Neuronal stem cell (in vitro differentiated cells): Measurements from ENCODE around the gene WHRN.
A peak's percentile ranks its signal among the peaks of the same experiment; 100 is the strongest.

Experiments used
- DNase-seq: peaks from one replicate; pipeline ENCODE4 v3.0.0-alpha.2; 2013; ENCODE audit warnings: low spot score
- H2AFZ ChIP-seq: one replicate; pipeline ENCODE4 v1.6.1; 2013; ENCODE audit warnings: mild to moderate bottlenecking, low read length, inconsistent platforms
- H2AK5ac ChIP-seq: 2 replicates; pipeline ENCODE4 v1.6.1; 2013; ENCODE audit warnings: low read depth, mild to moderate bottlenecking, inconsistent platforms, low read length, moderate library complexity, mixed read lengths
- H2BK120ac ChIP-seq: 2 replicates; pipeline ENCODE4 v1.6.1; 2013; ENCODE audit warnings: low read depth, mild to moderate bottlenecking, inconsistent platforms, low read length, moderate library complexity, mixed read lengths
- H2BK12ac ChIP-seq: one replicate; pipeline ENCODE4 v1.6.1; 2013; ENCODE audit warnings: low read length, inconsistent platforms
- H2BK15ac ChIP-seq: 2 replicates; pipeline ENCODE4 v1.6.1; 2013; ENCODE audit warnings: mild to moderate bottlenecking, low read length, inconsistent platforms, mixed read lengths
- H2BK5ac ChIP-seq: one replicate; pipeline ENCODE4 v1.6.1; 2013; ENCODE audit warnings: inconsistent platforms, mild to moderate bottlenecking, low read length, moderate library complexity
- H3K14ac ChIP-seq: one replicate; pipeline ENCODE4 v1.6.1; 2013; ENCODE audit warnings: low read length, inconsistent platforms
- H3K18ac ChIP-seq: 2 replicates; pipeline ENCODE4 v1.6.1; 2013; ENCODE audit warnings: low read length, inconsistent platforms
- H3K23ac ChIP-seq: 2 replicates; pipeline ENCODE4 v1.6.1; 2013; ENCODE audit warnings: low read depth, mild to moderate bottlenecking, mixed read lengths, low read length, inconsistent platforms; ENCODE audit not compliant: poor library complexity
- H3K27ac ChIP-seq: replicated peaks from 3 replicates; pipeline ENCODE4 v1.5.1; 2013; ENCODE audit warnings: low read length, inconsistent platforms
- H3K27me3 ChIP-seq, 3 experiments: 2 replicates each; pipeline ENCODE4 v1.6.1; 2013; ENCODE audit warnings: low read length in 3 of 3, mild to moderate bottlenecking in 2 of 3, inconsistent platforms in 1 of 3, low read depth in 1 of 3, mixed read lengths in 1 of 3, moderate library complexity in 1 of 3; ENCODE audit not compliant: control insufficient read depth in 3 of 3, insufficient read depth in 3 of 3
- H3K36me3 ChIP-seq, 2 donors: replicated peaks in 1 of 2; 2 replicates each; pipeline ENCODE4 v1.6.1; 2013; ENCODE audit warnings: low read length in 2 of 2; ENCODE audit not compliant: control insufficient read depth in 2 of 2, insufficient read depth in 2 of 2
- H3K4ac ChIP-seq: 2 replicates; pipeline ENCODE4 v1.6.1; 2013; ENCODE audit warnings: inconsistent platforms, mild to moderate bottlenecking, low read length, moderate library complexity
- H3K4me1 ChIP-seq, 2 donors: 1 replicate in 1 of 2; 2 replicates in 1 of 2; pipeline ENCODE4 v1.6.1; 2013; ENCODE audit warnings: low read length in 2 of 2, low read depth in 1 of 2; ENCODE audit not compliant: control insufficient read depth in 2 of 2, insufficient read depth in 1 of 2
- H3K4me2 ChIP-seq: one replicate; pipeline ENCODE4 v1.6.1; 2013; ENCODE audit warnings: mild to moderate bottlenecking, low read length, inconsistent platforms; ENCODE audit not compliant: insufficient read depth, poor library complexity, severe bottlenecking
- H3K4me3 ChIP-seq, 2 donors: 2 replicates each; pipeline ENCODE4 v1.5.1; 2013; ENCODE audit warnings: low read length in 2 of 2, mild to moderate bottlenecking in 2 of 2, inconsistent platforms in 1 of 2, moderate library complexity in 1 of 2
- H3K79me1 ChIP-seq: one replicate; pipeline ENCODE4 v1.6.1; 2013; ENCODE audit warnings: low read depth, mild to moderate bottlenecking, inconsistent platforms, low read length, moderate library complexity
- H3K9ac ChIP-seq: one replicate; pipeline ENCODE4 v1.6.1; 2013; ENCODE audit warnings: mild to moderate bottlenecking, low read depth, low read length, inconsistent platforms; ENCODE audit not compliant: poor library complexity
- H3K9me3 ChIP-seq, 2 donors: replicated peaks in 1 of 2; 2 replicates each; pipeline versions ENCODE3 to v1.6.1; 2013; ENCODE audit warnings: low read length in 2 of 2, mild to moderate bottlenecking in 2 of 2, inconsistent platforms in 1 of 2, low read depth in 1 of 2, mixed read lengths in 1 of 2, moderate library complexity in 1 of 2; ENCODE audit not compliant: control insufficient read depth in 2 of 2, insufficient read depth in 1 of 2
- H4K8ac ChIP-seq: one replicate; pipeline ENCODE4 v1.6.1; 2013; ENCODE audit warnings: low read depth, mild to moderate bottlenecking, inconsistent platforms, low read length, moderate library complexity
- H4K91ac ChIP-seq: one replicate; pipeline ENCODE4 v1.6.1; 2013; ENCODE audit warnings: low read length, low read depth, mild to moderate bottlenecking, inconsistent platforms; ENCODE audit not compliant: poor library complexity
- WGBS, 2 donors: extraction: QIAGEN DNeasy Blood & Tissue Kit; methylation state at CpG; one replicate each; pipeline ENCODE4 v1.1.7; 2013; ENCODE audit warnings: missing lambda C conversion rate in 2 of 2, mixed read lengths in 1 of 2; ENCODE audit not compliant: insufficient read length in 2 of 2, insufficient replicate concordance in 1 of 2; ENCODE audit errors: extremely low coverage in 2 of 2; 5-methylcytosine and 5-hydroxymethylcytosine counted together

Gene WHRN

GRCh38 chr9:114394523-114395333, 110.5 kb downstream of the WHRN start:
- Histone ChIP-seq H3K4me3 (no peak overlapping the region), H4K91ac (no peak overlapping the region), H2BK120ac (no peak overlapping the region), H2AK5ac (peak overlapping the region; percentile 72), H3K27ac (peak overlapping the region; percentile 34), H3K18ac (peak overlapping the region; percentile 89), H2AFZ (no peak overlapping the region), H3K14ac (peak overlapping the region; percentile 14), H3K4me2 (no peak overlapping the region), H2BK12ac (peak overlapping the region; percentile 63), H3K9ac (no peak overlapping the region), H3K4me1 (peaks cover 5 to 16% of the 10 kb centered on the region in 2 donors), H3K23ac (peak overlapping the region; percentile 60), H4K8ac (no peak overlapping the region), H3K9me3 (no peaks in the 10 kb centered on the region), H3K79me1 (peaks cover 3% of the 10 kb centered on the region), H3K36me3 (no peaks in the 10 kb centered on the region), H3K27me3 (no peaks in the 10 kb centered on the region), H2BK15ac (peak overlapping the region; percentile 45), H2BK5ac (peak overlapping the region; percentile 66), H3K4ac (no peak overlapping the region)
- DNase-seq: no peak
- no CpG with 5 or more reads among the region's 7 CpGs for WGBS, 2 donors

- no peak overlapping the region for H3K27ac ChIP-seq
- WGBS, 2 donors: no CpG with 5 or more reads among the region's 3 CpGs
- H3K4me2 ChIP-seq: no peak overlapping the region
- no peak overlapping the region for H3K9ac ChIP-seq
- H3K14ac ChIP-seq: no peak overlapping the region
- H2AK5ac ChIP-seq: no peak overlapping the region
- H3K79me1 ChIP-seq: peaks cover 3% of the 10 kb centered on the region
- no peak overlapping the region for H2BK5ac ChIP-seq
- no peak for DNase-seq
- no peak overlapping the region for H2BK120ac ChIP-seq
- no peak overlapping the region for H4K91ac ChIP-seq
- no peak overlapping the region for H3K4me3 ChIP-seq
- H4K8ac ChIP-seq: no peak overlapping the region
- H2BK15ac ChIP-seq: no peak overlapping the region
- peaks cover 0 to 2% of the 10 kb centered on the region in 2 donors for H3K36me3 ChIP-seq
- H3K27me3 ChIP-seq: no peaks in the 10 kb centered on the region
- H3K4me1 ChIP-seq: peaks cover 12 to 21% of the 10 kb centered on the region in 2 donors
- no peak overlapping the region for H2BK12ac ChIP-seq
- no peak overlapping the region for H2AFZ ChIP-seq
- H3K9me3 ChIP-seq: no peaks in the 10 kb centered on the region
- H3K18ac ChIP-seq: no peak overlapping the region
- H3K23ac ChIP-seq: no peak overlapping the region
- H3K4ac ChIP-seq: no peak overlapping the region
Observed at GRCh38 chr9:114392749-114393112, 112.5 kb downstream of the WHRN start.

- Histone ChIP-seq H3K4ac (no peak overlapping the region), H2BK15ac (no peak overlapping the region), H2BK120ac (no peak overlapping the region), H3K4me2 (no peak overlapping the region), H3K4me3 (no peak overlapping the region), H3K9me3 (no peaks in the 10 kb centered on the region), H2BK12ac (no peak overlapping the region), H3K27ac (no peak overlapping the region), H3K36me3 (peaks cover 0 to 2% of the 10 kb centered on the region in 2 donors), H3K14ac (no peak overlapping the region), H3K18ac (no peak overlapping the region), H2AK5ac (no peak overlapping the region), H3K23ac (no peak overlapping the region), H2AFZ (no peak overlapping the region), H4K8ac (no peak overlapping the region), H3K79me1 (peaks cover 3% of the 10 kb centered on the region), H3K4me1 (peaks cover 19 to 34% of the 10 kb centered on the region in 2 donors), H3K9ac (no peak overlapping the region), H2BK5ac (no peak overlapping the region), H3K27me3 (no peaks in the 10 kb centered on the region), H4K91ac (no peak overlapping the region)
- WGBS, 2 donors: no CpG with 5 or more reads among the region's 2 CpGs
- no peak for DNase-seq
Observed at GRCh38 chr9:114390952-114391351, 114.3 kb downstream of the WHRN start.

DNA sequence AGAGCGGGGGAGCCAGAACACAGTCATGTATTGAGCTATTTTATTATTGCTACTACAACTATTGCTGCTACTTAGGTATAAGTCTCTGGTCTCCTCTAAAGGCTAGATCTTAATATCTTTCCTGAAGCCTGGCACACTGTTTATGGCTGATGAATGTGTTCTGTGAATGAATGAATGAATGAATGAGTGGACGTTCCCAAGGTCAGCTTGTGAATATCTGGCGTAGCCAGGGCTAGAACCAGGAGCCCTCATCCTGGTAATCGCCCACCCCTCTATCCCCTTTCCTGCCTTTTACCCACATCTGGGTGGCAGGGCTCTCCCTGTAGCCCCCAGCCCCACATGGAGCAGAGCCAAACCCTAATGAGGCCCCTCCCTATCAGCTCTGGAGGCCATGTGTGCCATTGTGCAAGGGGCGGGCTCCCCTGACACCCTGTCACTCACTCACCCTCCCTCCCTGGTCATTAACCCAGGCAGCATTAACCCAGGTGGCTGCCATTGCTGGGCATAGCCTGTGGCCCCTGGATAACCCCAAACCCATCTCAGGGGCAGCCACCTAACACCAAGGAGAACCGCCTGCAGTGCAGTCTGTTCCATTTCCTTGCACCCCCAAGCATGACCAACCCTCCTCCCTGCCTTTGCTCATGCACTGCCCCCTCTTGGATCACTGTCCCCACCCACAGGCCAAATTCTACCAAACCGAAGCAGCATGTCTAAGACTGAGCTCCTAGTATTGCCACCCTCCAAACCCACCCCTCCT, 115.5 kb downstream of the WHRN start:
- H2BK120ac ChIP-seq: no peak overlapping the region
- no CpG with 5 or more reads among the region's 7 CpGs for WGBS, 2 donors
- H2BK5ac ChIP-seq: no peak overlapping the region
- H3K4me3 ChIP-seq: no peak overlapping the region
- peak overlapping the region; percentile 29 for H2AK5ac ChIP-seq
- no peak overlapping the region for H3K4ac ChIP-seq
- peaks cover 0 to 2% of the 10 kb centered on the region in 2 donors for H3K36me3 ChIP-seq
- H3K9me3 ChIP-seq: no peaks in the 10 kb centered on the region
- DNase-seq: no peak
- no peak overlapping the region for H2BK12ac ChIP-seq
- no peak overlapping the region for H3K4me2 ChIP-seq
- no peak overlapping the region for H4K8ac ChIP-seq
- no peak overlapping the region for H3K27ac ChIP-seq
- no peak overlapping the region for H2AFZ ChIP-seq
- H3K79me1 ChIP-seq: peaks cover 1% of the 10 kb centered on the region
- no peak overlapping the region for H3K23ac ChIP-seq
- H4K91ac ChIP-seq: no peak overlapping the region
- H3K14ac ChIP-seq: no peak overlapping the region
- no peaks in the 10 kb centered on the region for H3K27me3 ChIP-seq
- H3K4me1 ChIP-seq: peaks cover 26 to 31% of the 10 kb centered on the region in 2 donors
- peak overlapping the region; percentile 46 for H2BK15ac ChIP-seq
- no peak overlapping the region for H3K18ac ChIP-seq
- no peak overlapping the region for H3K9ac ChIP-seq
